ENCODE measurements around the gene PPM1M.

PPM1M gene

GRCh38 chr3:52223449-52224408 is 21.8 kb upstream of the PPM1M start:
- TF ChIP-seq CTCF (IDR thresholded peaks at IDR 0.05; ENCODE audit: borderline replicate concordance, control extremely low read depth, extremely low read depth, insufficient read depth, missing control alignments): no peak
- in situ Hi-C loops (cut with MboI; ENCODE audit: low sequenced_read_pairs, unreplicated experiment): no loop called here
- no peak for DNase-seq (ENCODE audit: low spot score)

- in situ Hi-C loops (cut with MboI; ENCODE audit: low sequenced_read_pairs, unreplicated experiment): no loop called here
- peak; percentile 82 for DNase-seq (ENCODE audit: low spot score)
- no peak for TF ChIP-seq CTCF (IDR thresholded peaks at IDR 0.05; ENCODE audit: borderline replicate concordance, control extremely low read depth, extremely low read depth, insufficient read depth, missing control alignments)
These were observed 19.9 kb upstream of the PPM1M start, which contains the start of gene TLR9 for GRCh38 chr3:52225452-52226228. Gene TLR9, minus strand, starts transcription at chr3:52225645. Its CDS starts 116 bp downstream, at chr3:52225529.

GRCh38 chr3:52226229-52226817 is 19.2 kb upstream of the PPM1M start:
- DNase-seq (ENCODE audit: low spot score): no peak
- in situ Hi-C loops (cut with MboI; ENCODE audit: low sequenced_read_pairs, unreplicated experiment): no loop called here
- no peak for TF ChIP-seq CTCF (IDR thresholded peaks at IDR 0.05; ENCODE audit: borderline replicate concordance, control extremely low read depth, extremely low read depth, insufficient read depth, missing control alignments)

- in situ Hi-C loops (cut with MboI; ENCODE audit: low sequenced_read_pairs, unreplicated experiment): no loop called here
- no peak for DNase-seq (ENCODE audit: low spot score)
- no peak for TF ChIP-seq CTCF (IDR thresholded peaks at IDR 0.05; ENCODE audit: borderline replicate concordance, control extremely low read depth, extremely low read depth, insufficient read depth, missing control alignments)
These were observed 18.4 kb upstream of the PPM1M start for GRCh38 chr3:52227117-52227516.

GRCh38 chr3:52227766-52228165 is 17.8 kb upstream of the PPM1M start:
- in situ Hi-C loops (cut with MboI; ENCODE audit: low sequenced_read_pairs, unreplicated experiment): no loop called here
- no peak for DNase-seq (ENCODE audit: low spot score)
- no peak for TF ChIP-seq CTCF (IDR thresholded peaks at IDR 0.05; ENCODE audit: borderline replicate concordance, control extremely low read depth, extremely low read depth, insufficient read depth, missing control alignments)

- DNase-seq (ENCODE audit: low spot score): no peak
- in situ Hi-C loops (cut with MboI; ENCODE audit: low sequenced_read_pairs, unreplicated experiment): no loop called here
- no peak for TF ChIP-seq CTCF (IDR thresholded peaks at IDR 0.05; ENCODE audit: borderline replicate concordance, control extremely low read depth, extremely low read depth, insufficient read depth, missing control alignments)
These were observed 17.3 kb upstream of the PPM1M start for GRCh38 chr3:52228266-52228665.

Data from GM13976 (cell line).